HG02938 (cell line): ENCODE data around the gene IER3.

Experiments used
- ATAC-seq: cut with Tn5 transposase; IDR thresholded peaks from one replicate; pipeline ENCODE4 v1.9.1; 2021; ENCODE audit warnings: mild to moderate bottlenecking, moderate library complexity; ENCODE audit not compliant: unreplicated experiment

Gene IER3

DNA sequence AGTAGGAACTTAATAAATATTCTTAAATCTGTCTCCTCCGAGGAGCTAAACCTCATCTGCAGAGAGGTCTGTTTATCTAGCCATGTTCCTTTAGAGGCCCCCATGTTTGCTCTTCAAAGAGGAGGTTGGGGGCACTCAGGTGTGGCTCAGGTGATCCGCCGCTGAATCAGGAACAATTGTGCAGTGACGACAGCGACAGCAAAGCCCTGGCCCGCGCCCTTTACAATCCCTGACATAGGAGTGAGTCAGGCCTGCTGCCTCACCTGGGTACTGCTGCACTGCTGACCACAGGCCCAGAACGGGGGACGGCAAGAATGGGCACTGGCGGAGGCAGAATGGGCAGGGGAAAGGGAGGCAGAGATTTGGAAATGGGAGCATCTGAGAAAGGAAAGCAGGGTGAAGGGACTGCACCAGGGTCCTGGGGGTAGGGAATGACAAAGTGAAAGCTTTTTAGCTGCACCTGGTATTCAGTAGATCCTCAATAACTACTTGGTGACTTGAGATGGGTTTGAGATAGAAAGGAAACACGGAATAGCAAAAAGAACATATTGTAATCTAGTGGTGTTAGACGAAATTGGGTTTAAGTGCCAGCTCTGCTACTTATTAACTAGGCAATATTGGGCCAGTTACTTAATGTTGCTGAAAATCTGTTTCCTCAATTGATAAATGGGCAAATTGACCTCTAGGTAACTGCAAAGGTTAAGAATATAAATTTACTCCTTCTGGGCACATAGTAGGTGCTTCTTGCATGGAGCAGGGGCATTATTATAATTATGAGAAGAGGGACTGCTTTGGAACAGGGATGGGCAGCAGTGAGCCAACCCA lies 5.4 kb upstream of the IER3 start:
- no peak for ATAC-seq

DNA sequence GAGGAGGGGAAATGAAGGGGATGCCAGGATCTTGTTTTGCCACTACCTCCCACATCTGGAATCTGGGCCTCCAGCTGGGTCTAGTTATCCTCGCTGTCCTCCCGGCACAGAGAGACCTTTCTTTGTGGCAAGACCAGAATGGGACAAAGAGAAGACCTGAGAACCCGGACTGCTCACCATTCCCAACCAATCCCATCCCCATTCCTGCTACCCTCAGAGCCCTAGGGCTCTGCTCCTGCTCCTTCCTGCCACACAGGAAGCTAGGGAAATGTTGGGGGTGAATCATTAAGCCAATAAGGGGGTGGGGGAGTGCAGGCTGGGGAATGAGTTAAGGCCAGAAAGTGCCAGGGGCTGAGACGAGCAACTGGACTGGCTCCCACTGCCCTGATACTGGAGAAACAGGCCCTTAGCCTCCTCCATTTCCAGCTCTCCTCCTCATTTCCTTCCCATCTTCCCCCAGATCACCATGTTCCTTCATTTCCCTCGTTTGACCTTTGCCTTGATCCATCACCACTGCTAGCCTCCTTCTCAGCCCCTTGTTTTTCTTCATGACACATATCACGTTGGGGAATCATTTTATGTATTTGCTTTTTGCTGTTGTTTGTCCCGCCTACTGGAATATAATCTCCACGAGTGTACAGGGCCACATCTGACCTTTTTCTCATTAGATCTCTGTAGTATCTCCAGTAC lies 4.6 kb upstream of the IER3 start:
- ATAC-seq = no peak

DNA sequence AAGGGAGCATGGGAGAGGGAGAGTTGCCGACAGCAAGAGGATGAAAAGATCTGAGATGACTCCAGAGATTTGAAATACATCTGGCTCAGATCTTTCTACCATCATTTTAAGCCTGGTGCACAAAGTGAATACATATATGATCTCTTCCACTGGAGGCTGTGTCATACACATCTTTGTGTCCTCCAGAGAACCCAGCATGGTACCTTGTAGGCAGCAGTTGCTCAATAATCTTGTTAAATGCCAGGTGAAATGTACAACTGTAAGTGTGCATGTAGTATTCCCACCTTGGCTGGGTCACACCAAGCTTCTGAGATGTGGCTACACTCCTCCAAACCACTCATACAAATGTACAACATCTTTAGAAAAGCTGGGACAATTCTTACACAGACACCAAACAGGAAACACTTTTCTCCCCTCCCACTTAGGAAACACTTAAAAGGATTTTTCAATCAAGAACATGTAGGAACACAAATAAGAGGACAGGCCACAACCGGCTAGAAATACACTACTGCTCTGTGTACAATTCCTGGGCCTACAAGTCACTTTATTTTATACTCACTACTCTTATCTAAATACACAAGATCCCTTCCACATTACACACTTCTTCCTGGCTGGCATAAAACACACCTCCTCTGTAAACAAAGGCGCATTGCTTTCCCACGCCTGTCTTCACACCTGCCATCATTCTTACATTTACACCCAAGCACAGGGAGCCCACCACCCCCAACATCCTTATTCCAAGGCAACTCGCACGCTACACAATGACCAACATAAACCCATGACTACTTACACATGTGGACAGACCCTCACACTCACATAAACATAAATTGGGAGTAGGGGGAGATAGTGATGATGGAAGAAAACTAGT lies 3.8 kb upstream of the IER3 start:
- no peak for ATAC-seq

DNA sequence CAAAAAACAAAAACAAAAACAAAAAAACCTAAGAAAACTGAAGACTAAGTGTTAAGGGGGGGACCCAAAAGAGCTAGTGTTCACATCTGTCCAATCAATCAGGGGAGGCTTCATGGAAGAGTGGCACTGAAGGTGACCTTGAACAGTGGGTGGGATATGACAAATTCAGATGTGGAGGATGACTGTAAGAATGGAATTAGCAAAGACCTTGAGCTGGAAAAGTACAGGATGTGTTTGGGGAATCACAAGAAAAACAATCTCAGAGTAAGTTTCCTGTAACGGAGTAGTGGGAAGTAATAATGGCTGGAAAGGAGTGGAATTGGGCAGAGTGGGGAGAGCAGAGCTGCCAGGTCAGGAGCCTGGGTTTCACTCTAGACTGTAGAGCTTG lies 2.9 kb upstream of the IER3 start:
- ATAC-seq = no peak

DNA sequence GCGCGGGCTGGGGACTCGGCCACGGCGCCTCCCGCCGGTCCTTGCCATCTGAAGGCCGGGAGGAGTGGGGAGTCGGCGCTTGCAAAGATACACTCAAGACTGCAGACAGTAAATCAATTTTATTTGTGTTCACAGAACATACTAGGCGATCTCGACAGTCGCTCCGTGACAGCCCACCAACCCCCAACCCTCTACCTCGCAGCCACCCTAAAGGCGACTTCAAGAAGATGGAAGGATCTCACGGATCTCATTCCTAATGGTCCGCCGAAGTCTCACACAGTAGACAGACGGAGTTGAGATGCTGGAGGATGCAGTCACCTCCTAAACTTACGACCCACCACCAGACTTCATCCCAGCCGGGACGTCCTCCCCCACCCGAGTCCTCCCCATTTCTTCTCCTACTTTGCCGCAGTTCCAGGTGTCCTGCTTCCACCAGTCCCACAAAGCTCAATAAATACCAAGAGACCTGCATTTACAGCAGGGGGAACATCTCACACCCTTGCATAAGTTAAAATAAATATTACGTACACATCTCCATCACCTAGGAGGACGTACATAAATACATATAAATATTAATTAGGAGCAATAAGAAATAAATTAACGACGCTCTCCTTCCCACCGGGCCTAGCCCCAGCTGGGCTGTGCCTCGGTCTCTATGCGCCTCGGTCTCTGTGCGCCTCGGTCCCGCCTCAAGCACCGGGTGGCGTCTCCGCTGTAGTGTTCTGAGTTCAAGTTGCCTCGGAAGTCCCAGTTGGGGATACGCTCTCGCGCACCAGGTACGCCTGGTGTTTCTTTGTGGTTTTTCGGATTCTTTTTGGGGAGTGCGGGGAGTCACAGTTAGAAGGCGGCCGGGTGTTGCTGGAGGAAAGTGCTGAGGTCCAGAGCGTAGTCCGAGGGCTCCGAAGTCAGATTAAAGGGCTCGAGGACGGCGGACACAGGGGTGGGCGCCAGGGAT lies 971 bp downstream of the IER3 start:
- no peak for ATAC-seq

DNA sequence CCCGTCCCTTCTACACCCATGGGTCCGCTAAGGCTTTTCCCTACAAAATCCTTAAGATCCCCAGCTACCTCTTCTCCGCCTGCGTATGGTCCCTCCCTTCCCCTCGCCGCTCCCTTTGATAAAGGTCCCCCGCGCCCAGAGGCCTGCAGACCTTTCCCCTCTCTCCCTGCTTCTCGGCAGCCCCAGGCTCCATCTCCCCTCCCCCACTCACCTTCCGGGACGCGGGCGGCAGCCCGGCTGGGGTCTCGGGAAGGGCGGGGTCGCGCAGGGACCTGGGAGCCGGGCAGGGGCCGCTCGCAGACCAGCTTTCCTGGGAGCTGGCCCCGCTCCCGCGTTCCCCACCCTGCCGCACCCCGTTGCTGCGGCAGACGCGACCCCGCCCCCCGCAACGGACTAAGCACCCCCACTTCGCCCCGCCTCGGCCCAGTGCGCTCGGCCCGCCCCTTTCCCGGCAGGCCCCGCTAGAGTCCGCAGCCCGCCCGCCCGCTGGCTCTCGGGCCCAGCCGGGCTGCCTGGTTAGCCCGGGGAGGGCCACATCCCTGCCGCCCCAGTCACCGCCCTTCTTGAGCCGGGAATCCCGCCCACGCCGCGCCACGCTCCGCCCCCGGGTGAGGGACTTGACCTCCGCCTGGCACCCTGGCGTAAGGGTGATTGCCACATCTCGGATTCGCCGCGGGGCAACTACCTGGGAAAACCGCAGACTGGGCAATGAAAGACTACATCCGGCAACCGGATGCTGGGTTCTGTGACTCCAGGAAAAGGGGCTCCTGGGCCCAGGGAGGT lies 1.8 kb downstream of the IER3 start, which contains the start of gene FLOT1:
TSS of gene FLOT1 (minus strand) at position 372 of the 783 bp plus-strand sequence. CDS start 498 bp downstream, outside the sequence.
- ATAC-seq = no peak

DNA sequence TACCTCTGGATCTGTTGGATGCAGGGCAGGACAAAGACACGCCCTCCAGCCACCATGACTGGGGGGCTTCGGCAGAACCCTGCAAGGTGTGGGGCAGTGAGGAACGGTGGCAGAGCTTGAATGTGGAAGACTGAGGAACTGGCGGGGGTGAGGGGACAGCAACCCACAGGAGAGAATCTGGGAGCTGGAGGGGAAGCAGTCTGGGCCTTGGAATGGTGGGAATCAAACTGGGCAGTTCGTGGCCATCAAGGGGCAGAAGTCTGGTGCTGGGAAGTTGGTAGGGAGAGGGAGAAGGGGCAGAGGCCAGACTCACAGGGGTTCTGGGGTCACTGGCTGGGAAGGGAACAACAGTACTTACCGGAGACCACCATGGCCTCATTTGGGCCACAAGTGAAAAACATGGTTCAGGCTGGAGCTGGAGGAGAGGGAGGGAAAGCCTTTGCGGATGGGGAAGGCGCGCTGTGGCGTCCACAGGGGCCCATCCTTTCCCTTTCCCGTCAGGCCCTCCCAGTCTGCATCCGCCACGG lies 2.5 kb downstream of the IER3 start:
- no peak for ATAC-seq

DNA sequence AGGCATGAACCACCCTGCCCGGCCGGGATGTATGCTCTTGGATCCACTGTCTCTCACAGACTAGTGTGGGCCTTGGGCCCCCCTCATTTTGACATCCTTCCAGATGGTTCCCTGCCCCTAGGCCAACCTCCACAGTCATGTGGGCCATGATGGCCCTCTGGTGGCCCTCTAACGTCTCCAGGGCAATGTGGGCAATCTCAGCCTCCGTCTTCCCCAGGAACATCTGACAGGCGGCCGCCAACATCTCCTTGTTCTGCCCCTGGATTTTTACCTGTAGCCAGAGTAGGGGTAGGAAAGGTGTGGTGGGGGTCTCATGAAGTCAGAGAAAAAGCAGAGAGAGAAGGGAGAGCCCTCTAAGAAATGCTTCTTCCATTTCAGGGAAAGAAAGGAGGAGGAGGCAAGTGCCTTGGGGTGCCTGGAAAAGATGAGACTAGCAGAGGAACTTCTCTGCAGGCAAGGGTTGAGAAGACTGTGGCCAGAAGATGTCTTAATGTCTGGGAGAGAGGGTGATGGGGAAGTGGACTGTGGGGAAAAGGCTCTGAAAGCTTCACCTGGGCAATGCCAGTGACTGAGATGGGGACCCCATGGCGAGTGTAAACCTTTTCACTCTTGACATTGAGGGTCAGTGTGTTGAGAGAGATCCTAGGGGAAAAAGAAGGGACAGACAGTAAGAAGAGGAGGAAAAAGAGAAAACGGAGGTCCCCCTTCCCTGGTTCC lies 3.1 kb downstream of the IER3 start:
- no peak for ATAC-seq

DNA sequence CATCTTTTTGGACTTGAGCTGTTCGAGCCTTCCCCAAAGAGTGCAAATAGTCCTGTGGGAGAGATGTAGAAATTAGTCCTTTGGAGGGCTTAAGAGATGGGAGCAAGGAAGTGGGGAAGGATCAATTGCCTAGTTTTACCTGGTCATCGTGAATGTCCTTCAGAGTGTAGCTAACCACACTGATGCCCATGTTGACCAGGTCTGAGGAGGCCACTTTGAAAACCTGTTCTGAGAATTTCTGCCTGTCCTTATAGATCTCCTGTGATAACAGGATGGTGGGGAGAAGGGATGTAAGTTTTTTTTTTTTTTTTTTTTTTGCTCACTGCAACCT lies 3.8 kb downstream of the IER3 start:
- ATAC-seq = no peak

DNA sequence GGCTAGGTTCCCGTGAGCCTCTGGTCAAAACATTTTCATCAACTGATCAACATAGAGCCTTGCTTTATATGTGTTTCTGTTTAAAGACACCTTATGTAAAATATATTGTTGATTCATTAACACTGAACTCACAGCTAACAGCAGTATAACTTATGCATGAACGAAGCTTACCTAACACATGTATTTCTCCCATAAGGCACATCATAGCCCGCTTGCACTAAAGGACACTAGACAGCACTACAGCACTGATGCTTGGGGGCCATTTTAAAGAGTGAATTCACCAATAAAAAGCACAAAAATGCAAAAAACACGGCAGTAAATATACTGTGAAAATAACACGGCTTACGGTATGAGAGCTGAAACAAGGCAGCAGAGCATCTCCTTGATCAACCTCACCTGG lies 5.8 kb downstream of the IER3 start:
- ATAC-seq = no peak

DNA sequence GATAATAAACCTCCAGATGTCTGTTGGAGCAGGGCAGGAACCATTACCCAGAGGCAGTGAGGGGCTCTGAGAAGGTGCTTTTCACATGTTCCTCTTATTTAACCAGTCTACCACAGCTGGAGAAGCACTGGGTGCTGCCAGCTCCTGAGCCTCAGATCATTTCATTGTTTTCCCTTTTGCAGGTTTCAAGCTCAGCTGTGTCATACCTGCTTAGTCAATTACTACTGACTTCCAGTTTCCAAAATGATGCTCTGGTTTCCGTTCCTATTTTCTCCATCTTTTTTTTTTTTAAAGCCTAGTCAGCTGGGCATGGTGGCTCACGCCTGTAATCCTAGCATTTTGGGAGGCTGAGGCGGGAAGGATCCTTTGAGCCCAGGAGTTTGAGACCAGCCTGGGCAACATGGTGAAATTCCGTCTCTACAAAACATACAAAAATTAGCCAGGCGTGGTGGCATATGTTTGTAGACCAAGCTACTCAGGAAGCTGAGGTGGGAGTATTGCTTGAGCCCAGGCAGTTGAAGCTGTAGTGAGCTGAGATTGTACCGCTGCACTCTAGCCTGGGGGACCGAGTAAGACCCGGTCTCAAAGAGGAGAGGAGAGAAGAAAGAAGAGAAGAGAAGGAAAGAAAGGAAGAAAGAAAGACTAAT lies 8.6 kb downstream of the IER3 start:
- no peak for ATAC-seq

DNA sequence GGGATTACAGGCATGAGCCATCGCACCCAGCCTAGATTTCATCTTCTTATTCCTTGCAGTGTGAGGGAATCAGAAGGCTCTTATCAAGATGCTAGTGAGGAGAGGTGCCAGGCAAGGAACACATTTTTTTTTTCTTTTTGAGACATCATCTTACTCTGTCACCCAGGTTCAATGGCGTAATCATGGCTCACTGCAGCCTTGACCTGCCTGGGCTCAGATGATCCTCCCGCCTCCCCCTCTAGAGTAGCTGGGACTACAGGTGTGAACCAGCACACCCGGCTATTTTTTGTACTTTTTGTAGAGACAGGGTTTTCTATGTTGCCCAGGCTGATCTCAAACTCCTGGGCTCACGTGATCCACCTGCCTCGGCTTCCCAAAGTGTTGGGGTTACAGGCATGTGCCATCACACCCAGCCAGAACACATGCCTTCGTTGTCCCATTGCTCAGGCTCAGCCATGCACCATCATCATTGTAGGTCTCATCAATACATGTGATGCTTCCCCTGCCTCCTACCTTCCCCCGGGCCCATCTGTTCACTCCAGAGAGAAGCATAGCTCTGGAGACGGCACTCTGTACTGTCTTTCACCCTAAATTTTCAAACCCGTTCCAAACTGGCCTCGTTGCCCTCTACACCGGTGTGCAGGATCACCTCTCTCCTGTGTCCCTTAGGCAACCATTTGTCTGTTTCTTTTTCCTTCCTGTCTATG lies 12.0 kb downstream of the IER3 start:
- no peak for ATAC-seq

DNA sequence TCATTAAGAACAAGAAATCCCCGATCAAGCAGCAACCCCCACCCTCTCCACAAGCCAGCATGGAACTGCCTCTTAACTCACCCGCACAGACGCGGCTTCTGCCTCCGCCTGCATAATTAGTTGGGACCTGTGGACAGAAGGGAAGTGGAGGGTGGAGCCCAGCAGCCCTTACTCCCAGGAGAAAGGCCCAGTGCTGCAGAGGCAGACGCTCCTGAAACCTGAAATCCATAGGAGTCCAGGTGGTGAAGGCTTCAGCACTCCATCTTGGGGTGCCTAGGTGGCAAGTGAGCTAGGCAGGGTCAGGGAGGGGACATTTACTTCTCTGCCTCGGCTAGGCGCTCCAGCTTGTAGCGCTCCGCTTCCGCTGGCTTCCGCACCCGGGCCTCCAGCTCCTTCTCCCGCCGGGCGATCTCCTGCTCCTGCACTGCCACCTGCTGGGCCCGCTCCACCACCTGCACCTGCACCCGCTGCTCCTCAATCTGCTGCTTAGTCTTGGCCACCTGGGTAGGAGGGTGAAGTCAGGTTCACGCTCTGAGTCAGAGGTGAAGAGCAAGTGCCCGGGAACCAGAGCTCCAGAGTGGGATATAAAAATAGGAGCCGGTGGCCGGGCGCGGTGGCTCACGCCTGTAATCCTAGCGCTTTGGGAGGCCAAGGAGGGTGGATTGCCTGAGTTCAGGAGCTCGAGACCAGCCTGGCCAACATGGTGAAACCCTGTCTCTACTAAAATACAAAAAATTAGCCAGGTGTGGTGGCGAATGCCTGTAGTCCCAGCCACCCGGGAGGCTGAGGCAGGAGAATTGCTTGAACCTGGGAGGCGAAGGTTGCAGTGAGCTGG lies 13.5 kb downstream of the IER3 start:
- ATAC-seq = no peak

DNA sequence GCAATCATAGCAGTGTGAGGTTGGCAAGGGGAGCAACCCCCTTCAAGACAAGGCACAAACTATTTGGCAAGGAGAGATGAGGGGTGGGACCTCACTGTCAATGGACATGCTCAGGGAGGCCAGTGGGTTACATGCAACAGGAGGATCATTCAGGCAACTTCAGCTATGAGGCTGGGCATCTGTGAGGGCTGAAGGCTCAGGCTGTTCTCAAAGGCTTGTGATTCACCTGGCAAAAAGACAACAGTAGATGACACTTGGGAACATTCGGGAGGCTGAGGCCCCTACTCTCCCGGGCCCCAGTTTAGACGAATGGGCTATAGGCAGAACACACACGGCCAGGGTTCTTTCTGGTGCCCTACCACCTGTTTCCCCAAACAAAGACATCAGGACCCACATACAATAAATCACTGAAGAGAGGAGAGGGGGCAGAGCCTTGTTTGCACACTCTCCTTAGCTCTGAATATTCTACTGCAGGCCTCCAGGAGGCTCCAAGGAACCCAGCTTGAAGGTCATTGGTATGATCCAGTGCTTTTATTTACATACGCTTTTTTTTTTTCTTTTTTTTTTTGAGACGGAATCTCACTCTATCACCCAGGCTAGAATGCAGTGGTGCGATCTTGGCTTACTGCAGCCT lies 16.3 kb downstream of the IER3 start:
- no peak for ATAC-seq

DNA sequence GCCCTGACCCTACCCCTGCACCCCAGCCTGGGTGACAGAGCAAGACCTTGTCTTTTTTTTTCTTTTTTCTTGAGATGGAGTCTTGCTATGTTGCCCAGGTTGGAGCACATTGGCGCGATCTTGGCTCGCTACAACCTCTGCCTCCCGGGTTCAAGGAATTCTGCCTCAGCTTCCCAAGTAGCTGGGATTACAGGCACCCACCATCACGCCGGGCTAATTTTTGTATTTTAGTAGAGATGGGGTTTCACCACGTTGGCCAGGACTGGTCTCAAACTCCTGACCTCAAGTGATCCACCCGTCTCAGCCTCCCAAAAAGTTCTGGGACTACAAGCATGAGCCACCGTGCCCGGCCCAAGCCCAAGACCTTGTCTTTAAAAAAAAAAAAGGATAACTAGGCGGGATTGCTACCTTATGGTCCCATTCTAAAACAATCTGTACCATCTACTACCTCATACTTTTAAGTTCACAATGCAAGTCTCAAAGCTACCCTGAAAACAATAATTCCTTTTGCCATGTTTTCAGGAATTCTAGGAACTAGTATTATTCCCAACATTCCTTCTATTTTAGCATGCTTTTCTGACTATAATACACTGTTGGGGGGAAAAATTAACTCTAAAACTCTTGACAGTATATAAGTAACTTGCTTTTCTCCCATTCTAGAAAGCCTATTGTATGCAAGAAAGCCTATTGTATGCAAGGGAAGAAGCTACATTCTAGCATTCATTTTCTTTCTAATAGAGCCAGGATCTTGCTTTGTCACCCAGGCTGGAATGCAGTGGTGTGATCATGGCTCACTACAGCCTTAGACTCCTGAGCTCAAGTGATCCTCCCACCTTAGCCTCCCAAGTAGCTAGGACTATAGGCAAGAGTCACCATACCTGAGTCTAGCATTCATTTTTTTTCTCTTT lies 17.6 kb downstream of the IER3 start:
- no peak for ATAC-seq
